Lower leg skin (tissue), 4 donors: ENCODE data around the gene BABAM2. TPM values are rescaled to one million over a fixed set of nuclear protein-coding genes. Genes with fewer than 3 reads are reported as not detected.

Experiments used
- DNase-seq, 2 donors: peaks; one replicate each; pipeline ENCODE4 v3.0.0-alpha.2; 2019; ENCODE audit warnings: low spot score in 2 of 2
- H3K4me3 ChIP-seq: fragments of 200-600 bp; sonication (generic); 2 replicates; pipeline ENCODE4 v1.5.1; 2017; ENCODE audit warnings: mild to moderate bottlenecking, low read depth; ENCODE audit not compliant: poor library complexity, severe bottlenecking
- POLR2A ChIP-seq, 2 donors: fragments of 450-650 bp; IDR thresholded peaks; one replicate each; pipeline ENCODE4 v1.6.1; 2016 to 2017; ENCODE audit warnings: antibody characterized with exemption in 2 of 2, mild to moderate bottlenecking in 1 of 2, moderate library complexity in 1 of 2
- WGBS, 2 donors: methylation state at CpG; one replicate each; pipeline ENCODE4 v1.1.5; 2018; 5-methylcytosine and 5-hydroxymethylcytosine counted together
- intact Hi-C: fragments of 100-400 bp; cut with DNase I; formaldehyde crosslinking; loops from one replicate; pipeline ENCODE4 v1.15.0; 2023; ENCODE audit warnings: low total_unique reads
- total RNA-seq, 4 donors: library from RNA; depleted of rRNA; stranded (reverse); fragments of >200 nt; gene quantifications; one replicate each; pipeline ENCODE4 v1.1.0, GENCODE V29; 2016
- TF ChIP-seq, protein P1 (sequence below), 3 donors: fragments of 450-650 bp; IDR thresholded peaks; one replicate each; pipeline ENCODE4 v1.5.1; 2016; ENCODE audit warnings: antibody characterized with exemption in 3 of 3, mild to moderate bottlenecking in 3 of 3, moderate library complexity in 2 of 3

BABAM2 gene
- total RNA-seq, 4 donors from 2014 or later, result 18.4 to 28.5 (median 23.9) TPM

DNA sequence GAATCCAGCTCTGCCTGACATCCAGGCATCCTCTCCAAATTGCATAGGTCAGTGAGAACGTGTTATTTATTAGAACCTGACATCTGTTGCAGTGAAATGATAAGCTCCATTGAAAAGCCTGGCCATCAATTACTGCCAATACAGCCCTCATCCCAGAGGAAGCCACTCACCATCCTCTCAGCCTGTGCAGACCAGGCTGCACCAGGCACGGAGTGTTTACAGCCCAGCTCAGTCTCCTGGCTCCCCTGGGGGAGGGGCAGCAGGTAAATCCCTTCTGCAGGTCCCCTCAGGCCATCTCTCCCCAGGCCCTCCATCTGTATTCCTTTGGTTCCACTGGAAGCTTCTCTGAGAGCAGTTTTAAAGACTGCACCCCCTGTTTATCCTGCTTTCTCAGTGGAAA, 419.6 kb downstream of the BABAM2 start:
- H3K4me3 ChIP-seq, result no peak overlapping the region
- WGBS, 2 donors, result 90 to 92% methylated on average over 2 of the region's 2 CpGs
- DNase-seq, result no peak
- intact Hi-C loops, result no loop called here
- TF ChIP-seq, protein P1, sequence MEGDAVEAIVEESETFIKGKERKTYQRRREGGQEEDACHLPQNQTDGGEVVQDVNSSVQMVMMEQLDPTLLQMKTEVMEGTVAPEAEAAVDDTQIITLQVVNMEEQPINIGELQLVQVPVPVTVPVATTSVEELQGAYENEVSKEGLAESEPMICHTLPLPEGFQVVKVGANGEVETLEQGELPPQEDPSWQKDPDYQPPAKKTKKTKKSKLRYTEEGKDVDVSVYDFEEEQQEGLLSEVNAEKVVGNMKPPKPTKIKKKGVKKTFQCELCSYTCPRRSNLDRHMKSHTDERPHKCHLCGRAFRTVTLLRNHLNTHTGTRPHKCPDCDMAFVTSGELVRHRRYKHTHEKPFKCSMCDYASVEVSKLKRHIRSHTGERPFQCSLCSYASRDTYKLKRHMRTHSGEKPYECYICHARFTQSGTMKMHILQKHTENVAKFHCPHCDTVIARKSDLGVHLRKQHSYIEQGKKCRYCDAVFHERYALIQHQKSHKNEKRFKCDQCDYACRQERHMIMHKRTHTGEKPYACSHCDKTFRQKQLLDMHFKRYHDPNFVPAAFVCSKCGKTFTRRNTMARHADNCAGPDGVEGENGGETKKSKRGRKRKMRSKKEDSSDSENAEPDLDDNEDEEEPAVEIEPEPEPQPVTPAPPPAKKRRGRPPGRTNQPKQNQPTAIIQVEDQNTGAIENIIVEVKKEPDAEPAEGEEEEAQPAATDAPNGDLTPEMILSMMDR (IDR thresholded peaks at IDR 0.05), result no peak
- no peak for TF ChIP-seq POLR2A (IDR thresholded peaks at IDR 0.05)

- intact Hi-C loops, result no loop called here
- no peak for DNase-seq
- no peak overlapping the region for H3K4me3 ChIP-seq
- 68 to 82% methylated on average over 7 of the region's 7 CpGs for WGBS, 2 donors
- no peak for TF ChIP-seq POLR2A (IDR thresholded peaks at IDR 0.05)
- TF ChIP-seq, protein P1 (IDR thresholded peaks at IDR 0.05), result no peak
These were observed 421.2 kb downstream of the BABAM2 start for GRCh38 chr2:28311660-28312249.

- 94 to 95% methylated on average over 6 of the region's 6 CpGs for WGBS, 2 donors
- intact Hi-C loops, result no loop called here
- peak in 1 of 2 donors; percentile 34 for DNase-seq
- TF ChIP-seq POLR2A (IDR thresholded peaks at IDR 0.05), result no peak
- TF ChIP-seq, protein P1 (IDR thresholded peaks at IDR 0.05), result no peak
- H3K4me3 ChIP-seq, result no peak overlapping the region
These were observed 422.0 kb downstream of the BABAM2 start for GRCh38 chr2:28312307-28313219.

- no peak for TF ChIP-seq POLR2A (IDR thresholded peaks at IDR 0.05)
- TF ChIP-seq, protein P1 (IDR thresholded peaks at IDR 0.05), result no peak
- WGBS, 2 donors, result 94 to 95% methylated on average over 6 of the region's 6 CpGs
- no peak for DNase-seq
- H3K4me3 ChIP-seq, result no peak overlapping the region
- intact Hi-C loops, result no loop called here
These were observed 422.8 kb downstream of the BABAM2 start for GRCh38 chr2:28313220-28313784.

GRCh38 chr2:28314968-28315367, 424.4 kb downstream of the BABAM2 start:
- no peak for DNase-seq
- H3K4me3 ChIP-seq, result no peak overlapping the region
- TF ChIP-seq POLR2A (IDR thresholded peaks at IDR 0.05), result no peak
- TF ChIP-seq, protein P1 (IDR thresholded peaks at IDR 0.05), result no peak
- intact Hi-C loops, result no loop called here
